Measurements from ENCODE around the gene PDE1C.

The PDE1C gene

GRCh38 chr7:32074787-32075585 lies 4.8 kb upstream of the PDE1C start:
- no peak for DNase-seq

- no peak for DNase-seq
These were observed 3.3 kb upstream of the PDE1C start for GRCh38 chr7:32073533-32073932.

GRCh38 chr7:32072397-32072796 lies 2.2 kb upstream of the PDE1C start:
- DNase-seq = no peak

GRCh38 chr7:32071466-32072091 lies 1.4 kb upstream of the PDE1C start:
- no peak for DNase-seq

DNA sequence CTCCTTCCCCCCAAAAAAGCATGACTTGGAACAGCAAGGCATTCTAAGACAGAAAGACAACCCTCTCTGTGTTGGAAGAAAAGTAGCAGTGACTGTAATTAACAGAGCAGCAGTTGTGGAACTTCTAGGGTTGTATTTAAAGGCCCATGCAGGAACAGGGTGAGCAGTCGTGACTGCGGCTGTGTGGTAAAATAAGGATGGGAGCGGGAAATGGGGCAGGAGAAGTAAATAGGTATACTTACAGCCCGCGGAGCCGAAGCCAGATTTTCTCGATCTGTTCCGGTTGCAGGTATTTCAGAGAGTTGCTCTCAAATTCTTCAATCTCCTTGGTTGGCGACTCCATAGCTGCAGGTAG lies 179 bp downstream of the PDE1C start:
- no peak for DNase-seq

DNA sequence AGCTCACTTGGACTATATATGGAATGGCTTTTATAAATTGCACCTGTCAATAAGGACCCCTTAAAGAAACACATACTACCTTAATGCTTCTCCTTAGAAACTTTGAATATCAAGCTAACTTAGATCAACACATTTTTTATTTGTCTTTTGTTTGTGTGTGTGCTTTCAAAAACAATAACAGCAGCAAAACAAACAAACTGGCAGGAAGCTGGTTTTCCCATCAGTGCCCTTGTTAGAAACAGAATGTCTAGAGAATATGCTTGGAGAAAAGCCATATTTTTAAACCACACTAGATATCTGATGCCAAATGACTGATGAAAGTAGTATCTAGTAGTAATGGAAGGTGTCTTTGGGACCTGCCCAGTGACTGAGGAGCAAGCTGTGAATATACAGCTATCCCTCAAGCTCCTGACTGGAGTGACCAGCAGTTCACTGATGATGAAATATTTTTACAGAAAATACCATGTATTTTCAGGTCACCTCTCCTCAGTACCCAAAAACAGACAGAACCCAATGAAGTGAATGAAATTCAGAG lies 1.0 kb downstream of the PDE1C start:
- DNase-seq = no peak

DNA sequence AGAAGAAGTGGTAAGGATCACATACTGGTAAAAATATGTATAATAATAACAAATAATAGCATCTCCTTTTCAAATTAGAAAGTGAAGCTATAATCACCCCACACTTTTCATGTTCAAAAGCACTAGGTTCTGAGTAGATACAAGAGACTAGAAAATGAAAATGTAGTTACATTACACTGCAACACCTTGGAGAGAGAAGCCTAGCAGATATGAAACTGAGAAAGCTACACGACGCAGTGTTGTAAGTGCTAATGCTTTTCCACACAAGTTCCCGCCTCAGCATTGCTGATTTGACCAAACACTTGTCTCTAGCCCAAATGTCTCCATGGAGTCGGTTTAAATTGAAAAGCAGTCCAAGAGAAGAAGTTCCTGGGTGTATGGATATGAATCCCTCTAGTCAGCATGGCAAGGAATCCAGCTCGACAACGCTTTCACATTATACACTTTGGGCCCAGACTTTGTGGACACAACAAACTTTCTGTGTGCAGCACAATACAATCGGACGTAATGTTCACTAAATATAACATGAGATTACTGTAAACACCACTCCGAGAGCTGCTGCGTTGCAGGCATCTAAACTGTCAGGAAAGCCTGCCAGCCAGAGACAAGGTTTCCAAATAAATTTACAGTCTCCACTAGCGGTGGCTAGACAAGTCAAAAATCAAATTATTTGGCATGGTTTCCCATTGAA lies 1.7 kb downstream of the PDE1C start:
- DNase-seq = no peak

DNA sequence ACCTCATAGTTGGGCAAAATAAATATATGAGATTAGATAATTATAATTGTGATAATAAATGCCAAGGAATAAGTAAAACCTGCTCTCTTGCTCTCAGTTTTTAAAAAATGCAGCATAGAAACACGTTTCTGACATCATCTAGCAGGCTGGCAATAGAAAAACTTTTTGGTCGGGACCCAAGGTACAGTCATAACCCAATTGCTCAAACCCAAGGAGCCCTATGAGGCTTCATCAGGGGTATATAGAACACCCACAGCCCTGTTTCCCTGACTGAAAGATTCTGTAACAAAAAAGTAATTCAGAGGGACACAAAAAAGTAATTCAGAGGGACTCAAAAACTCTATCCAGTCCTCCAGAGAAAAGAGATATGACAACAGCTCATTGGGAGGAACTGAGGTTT lies 3.8 kb downstream of the PDE1C start:
- no peak for DNase-seq

DNA sequence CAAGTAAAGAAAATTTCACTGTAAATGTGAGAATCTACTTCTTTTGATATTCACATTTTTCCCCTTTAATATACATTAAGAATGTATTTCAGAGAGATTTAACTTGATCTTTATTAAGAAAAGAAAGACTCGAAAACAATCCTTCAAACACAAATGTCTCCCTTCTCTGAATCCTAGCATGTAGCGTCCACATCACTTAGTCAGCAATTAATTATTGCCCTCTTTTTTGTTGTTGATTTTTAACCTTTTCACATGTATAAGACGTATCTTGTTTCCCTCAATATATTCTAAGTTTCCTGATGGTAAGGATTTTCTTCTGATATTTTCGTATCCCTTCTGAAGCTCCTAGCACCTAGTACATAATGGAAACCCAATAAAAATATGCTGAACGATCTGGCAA lies 6.6 kb downstream of the PDE1C start:
- no peak for DNase-seq

- DNase-seq = no peak
These were observed 8.1 kb downstream of the PDE1C start for GRCh38 chr7:32062150-32062549.

- DNase-seq = no peak
These were observed 8.9 kb downstream of the PDE1C start for GRCh38 chr7:32061346-32061745.

DNA sequence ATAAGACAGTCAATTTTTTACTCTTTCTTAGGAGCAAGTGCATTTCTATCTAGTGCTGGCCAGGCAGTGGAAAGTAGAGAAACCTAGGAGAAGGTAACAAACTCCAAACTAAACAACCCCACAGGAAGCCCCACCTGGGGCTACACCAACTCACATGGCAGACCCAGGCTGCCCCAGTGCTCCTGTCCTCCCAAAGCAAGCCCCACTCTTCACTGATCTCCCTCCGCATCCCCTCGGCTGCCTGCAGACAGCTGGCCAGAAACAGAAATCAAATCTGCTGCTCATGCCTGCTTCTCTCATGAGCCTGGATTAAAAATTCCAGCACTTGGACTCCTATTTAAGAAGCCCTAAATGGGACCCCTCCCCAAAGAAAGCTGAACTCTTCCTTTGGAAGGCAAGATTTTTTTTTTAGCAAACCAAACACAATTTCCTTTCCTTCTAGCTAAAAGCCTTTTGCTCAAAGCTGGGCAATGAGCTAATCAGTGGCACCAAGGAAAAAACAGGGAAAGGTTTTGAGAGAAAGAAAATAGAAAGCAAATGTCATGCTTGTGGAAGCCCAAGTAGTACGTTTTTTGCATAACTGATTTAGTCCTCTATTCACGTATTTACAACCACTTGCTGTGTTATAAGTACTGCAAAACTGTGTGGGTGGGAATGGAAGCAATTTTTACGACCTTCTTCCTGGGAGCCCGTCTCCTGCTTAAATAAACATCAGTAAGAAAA lies 10.8 kb downstream of the PDE1C start:
- no peak for DNase-seq

DNA sequence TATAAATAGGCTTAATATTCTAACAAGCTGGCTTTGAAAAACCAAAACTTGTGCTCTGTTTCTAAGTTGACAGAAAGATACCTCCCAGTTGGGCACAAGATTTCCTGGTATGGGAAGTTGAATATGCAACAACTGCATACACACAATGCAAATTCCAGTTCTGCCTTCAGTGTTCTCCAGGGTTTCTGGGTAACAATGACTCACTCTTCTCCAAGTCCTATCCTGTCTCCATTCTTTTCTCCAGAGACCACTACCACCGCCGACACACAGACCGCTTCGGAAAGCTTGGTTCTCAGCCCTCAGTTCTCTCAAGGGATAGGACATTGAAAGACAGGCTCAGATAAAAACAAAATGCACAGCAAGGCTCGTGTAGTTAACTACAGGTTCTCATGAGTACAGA lies 12.2 kb downstream of the PDE1C start:
- DNase-seq = no peak

DNA sequence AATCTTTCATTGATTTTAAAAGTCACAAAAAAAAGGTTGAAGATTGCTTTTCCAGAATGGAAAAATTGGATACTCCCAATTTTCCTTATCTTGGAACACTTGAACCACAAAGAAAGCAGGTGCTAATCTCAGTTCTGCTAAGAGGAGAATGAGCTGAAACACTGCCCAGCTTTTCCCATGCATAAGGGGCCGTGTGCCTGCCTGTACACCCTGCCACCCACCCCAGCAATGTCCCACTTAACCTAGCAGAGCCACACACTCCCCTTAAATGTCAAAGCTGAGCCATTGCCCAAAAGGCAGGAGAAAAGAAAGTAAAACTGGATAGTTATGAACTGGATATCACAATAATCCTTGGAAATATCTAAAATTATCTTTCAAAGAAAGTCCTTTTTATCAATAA lies 13.4 kb downstream of the PDE1C start:
- no peak for DNase-seq

DNA sequence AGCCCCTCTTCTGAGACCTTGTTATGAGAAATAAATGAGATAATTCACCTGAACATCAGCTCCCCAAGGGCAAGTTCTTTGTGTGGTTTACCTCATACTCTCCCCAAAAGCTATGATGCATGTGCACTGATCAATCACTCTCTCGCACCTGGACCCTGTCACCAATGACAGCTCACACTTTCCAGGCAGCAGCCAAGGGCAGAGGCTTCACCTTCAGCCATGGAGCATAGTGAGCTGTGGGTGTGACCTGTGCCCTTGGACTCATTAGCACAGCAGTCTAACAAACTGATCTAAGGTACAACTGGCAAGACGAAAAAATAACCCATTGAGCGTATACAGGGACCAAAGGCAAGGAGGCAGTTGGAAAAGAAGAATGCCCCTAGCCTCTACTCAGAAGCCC lies 17.0 kb downstream of the PDE1C start:
- DNase-seq = no peak

DNA sequence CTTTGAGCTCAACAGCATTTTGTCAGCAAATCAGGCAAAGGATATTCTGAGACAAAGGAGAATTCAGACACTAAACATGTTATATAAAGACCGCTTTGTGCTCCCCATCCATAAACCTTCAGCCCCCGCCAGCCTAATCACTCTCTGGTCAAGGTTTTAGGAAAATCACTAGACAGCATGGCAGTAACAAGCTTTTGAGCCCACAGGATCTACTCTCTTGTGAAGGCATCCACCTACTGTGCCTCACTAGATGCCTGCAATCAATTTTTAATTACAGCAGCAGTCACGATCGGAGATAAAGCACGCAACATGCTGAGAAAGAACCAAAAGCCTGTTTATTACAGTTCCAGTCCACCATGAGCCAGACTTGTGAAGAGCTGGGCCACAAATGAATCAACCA lies 19.1 kb downstream of the PDE1C start:
- DNase-seq = no peak

GRCh38 chr7:32049599-32049998 lies 20.6 kb downstream of the PDE1C start:
- no peak for DNase-seq

- no peak for DNase-seq
These were observed 21.2 kb downstream of the PDE1C start for GRCh38 chr7:32048970-32049491.

- no peak for DNase-seq
These were observed 22.4 kb downstream of the PDE1C start for GRCh38 chr7:32047801-32048200.

GRCh38 chr7:32047075-32047474 lies 23.1 kb downstream of the PDE1C start:
- no peak for DNase-seq

DNA sequence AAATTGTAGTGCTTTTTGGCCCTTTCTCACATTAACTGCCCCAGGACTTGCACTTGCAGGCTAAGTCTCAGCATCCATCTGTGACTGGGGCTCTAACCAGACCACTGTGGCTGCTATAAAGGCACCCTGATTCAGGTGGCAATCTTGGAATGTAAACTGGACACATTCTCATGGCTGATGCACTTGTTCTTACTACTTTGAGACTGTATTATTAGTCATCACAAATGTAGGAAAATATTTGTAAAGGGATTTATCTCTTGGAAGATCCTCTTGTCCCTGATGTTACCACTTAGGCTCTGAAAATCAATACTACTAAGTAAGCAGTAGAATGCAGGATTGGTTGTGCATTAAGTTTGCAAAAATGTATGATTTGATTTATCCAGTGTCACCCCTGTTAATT lies 25.0 kb downstream of the PDE1C start:
- no peak for DNase-seq

DNA sequence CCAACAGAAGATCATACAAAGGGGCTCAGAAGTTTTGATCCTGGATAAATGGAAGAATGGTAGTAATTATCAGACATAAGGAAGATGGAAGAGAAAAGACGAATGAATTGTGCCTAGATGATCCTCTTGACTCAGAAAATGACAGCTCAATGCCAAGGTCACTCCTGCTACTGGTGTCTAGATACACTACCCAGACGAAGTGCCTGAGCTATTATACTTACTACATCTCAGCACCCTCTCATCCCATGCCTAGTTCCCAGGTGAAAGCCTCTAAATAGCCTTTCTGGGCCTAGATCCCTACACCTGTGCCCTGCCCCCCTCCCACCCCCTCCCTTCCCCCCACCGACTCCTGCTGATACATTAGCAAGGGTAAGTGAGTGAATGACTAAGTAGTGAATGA lies 25.5 kb downstream of the PDE1C start:
- no peak for DNase-seq

DNA sequence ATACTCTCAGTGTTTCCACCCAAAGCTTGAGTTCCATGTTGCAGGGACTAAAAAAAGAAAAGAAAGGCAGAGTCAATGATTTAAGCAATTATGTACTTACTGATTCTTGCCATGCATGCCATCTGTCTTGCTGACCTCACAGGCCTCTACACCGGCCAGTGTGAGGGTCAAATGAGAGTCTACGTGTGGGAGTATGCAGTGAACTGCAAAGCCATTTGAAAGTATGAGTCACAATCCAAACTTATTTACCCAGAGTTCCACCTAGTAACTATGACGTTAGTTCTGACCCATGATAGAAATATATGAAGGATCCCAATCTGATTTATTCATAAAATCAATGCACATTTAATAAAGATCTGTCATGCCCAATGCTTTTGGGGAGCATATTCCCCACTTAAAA lies 26.5 kb downstream of the PDE1C start:
- DNase-seq = no peak

All from amniotic stem cell (primary cell).